MM.1S (cell line): ENCODE measurements around the gene MCTP2.

Experiments used
- DNase-seq: peaks from one replicate; pipeline ENCODE4 v3.0.0-alpha.2; 2015
- H2AFZ ChIP-seq: fragments of 300-600 bp; sonication (generic); 2 replicates; pipeline ENCODE4 v1.6.0; 2016; ENCODE audit warnings: antibody characterized with exemption, low read length
- H3F3A ChIP-seq: fragments of 300-600 bp; sonication (generic); 2 replicates; pipeline ENCODE4 v1.6.1; 2016; ENCODE audit warnings: mild to moderate bottlenecking, antibody characterized with exemption, low read length, moderate library complexity, mixed read lengths; ENCODE audit not compliant: insufficient read depth
- H3K27ac ChIP-seq: fragments of 300-600 bp; sonication (generic); 2 replicates; pipeline ENCODE4 v1.5.1; 2016; ENCODE audit warnings: mild to moderate bottlenecking, low read length
- H3K27me3 ChIP-seq: fragments of 300-600 bp; sonication (generic); replicated peaks from 2 replicates; pipeline ENCODE4 v1.6.0; 2016; ENCODE audit warnings: low read length; ENCODE audit not compliant: insufficient read depth
- H3K36me3 ChIP-seq: fragments of 300-600 bp; sonication (generic); replicated peaks from 2 replicates; pipeline ENCODE4 v1.6.1; 2016; ENCODE audit warnings: mild to moderate bottlenecking, low read length, mixed read lengths; ENCODE audit not compliant: insufficient read depth
- H3K4me1 ChIP-seq: fragments of 300-600 bp; sonication (generic); 2 replicates; pipeline ENCODE4 v1.6.1; 2016; ENCODE audit warnings: low read length, mixed read lengths
- H3K4me2 ChIP-seq: fragments of 300-600 bp; sonication (generic); 2 replicates; pipeline ENCODE4 v1.6.0; 2016; ENCODE audit warnings: low read depth, low read length
- H3K4me3 ChIP-seq: fragments of 300-600 bp; sonication (generic); 2 replicates; pipeline ENCODE4 v1.5.1; 2016; ENCODE audit warnings: low read length, mixed read lengths
- H3K79me2 ChIP-seq: fragments of 300-600 bp; sonication (generic); 2 replicates; pipeline ENCODE4 v1.6.1; 2016; ENCODE audit warnings: mixed run types, low read length, mixed read lengths
- H3K9ac ChIP-seq: fragments of 300-600 bp; sonication (generic); 2 replicates; pipeline ENCODE4 v1.6.1; 2016; ENCODE audit warnings: low read length, mixed read lengths
- H3K9me2 ChIP-seq: fragments of 300-600 bp; sonication (generic); replicated peaks from 2 replicates; pipeline ENCODE4 v1.6.1; 2016; ENCODE audit warnings: mild to moderate bottlenecking, low read length, mixed read lengths; ENCODE audit not compliant: insufficient read depth
- H3K9me3 ChIP-seq: fragments of 300-600 bp; sonication (generic); replicated peaks from 2 replicates; pipeline ENCODE4 v1.6.1; 2016; ENCODE audit warnings: mild to moderate bottlenecking, low read length, mixed read lengths; ENCODE audit not compliant: insufficient read depth
- H4K20me1 ChIP-seq: fragments of 300-600 bp; sonication (generic); 2 replicates; pipeline ENCODE4 v1.6.1; 2016; ENCODE audit warnings: mild to moderate bottlenecking, low read length, moderate library complexity, mixed read lengths; ENCODE audit not compliant: insufficient read depth
- EZH2 ChIP-seq: fragments of 300-600 bp; sonication (generic); optimal IDR thresholded peaks from 2 replicates; pipeline ENCODE3; 2017; ENCODE audit warnings: low read depth, mild to moderate bottlenecking, antibody characterized with exemption, low read length, mixed read lengths
- EZH2phosphoT487 ChIP-seq: fragments of 300-600 bp; sonication (generic); IDR thresholded peaks from 2 replicates; pipeline ENCODE4 v1.6.1; 2018; ENCODE audit warnings: antibody characterized with exemption, low read length
- TF ChIP-seq, protein P1 (sequence below): fragments of 300-600 bp; sonication (generic); IDR thresholded peaks from 2 replicates; pipeline ENCODE4 v1.5.1; 2016; ENCODE audit warnings: antibody characterized with exemption, low read length, mixed read lengths

MCTP2 gene

DNA sequence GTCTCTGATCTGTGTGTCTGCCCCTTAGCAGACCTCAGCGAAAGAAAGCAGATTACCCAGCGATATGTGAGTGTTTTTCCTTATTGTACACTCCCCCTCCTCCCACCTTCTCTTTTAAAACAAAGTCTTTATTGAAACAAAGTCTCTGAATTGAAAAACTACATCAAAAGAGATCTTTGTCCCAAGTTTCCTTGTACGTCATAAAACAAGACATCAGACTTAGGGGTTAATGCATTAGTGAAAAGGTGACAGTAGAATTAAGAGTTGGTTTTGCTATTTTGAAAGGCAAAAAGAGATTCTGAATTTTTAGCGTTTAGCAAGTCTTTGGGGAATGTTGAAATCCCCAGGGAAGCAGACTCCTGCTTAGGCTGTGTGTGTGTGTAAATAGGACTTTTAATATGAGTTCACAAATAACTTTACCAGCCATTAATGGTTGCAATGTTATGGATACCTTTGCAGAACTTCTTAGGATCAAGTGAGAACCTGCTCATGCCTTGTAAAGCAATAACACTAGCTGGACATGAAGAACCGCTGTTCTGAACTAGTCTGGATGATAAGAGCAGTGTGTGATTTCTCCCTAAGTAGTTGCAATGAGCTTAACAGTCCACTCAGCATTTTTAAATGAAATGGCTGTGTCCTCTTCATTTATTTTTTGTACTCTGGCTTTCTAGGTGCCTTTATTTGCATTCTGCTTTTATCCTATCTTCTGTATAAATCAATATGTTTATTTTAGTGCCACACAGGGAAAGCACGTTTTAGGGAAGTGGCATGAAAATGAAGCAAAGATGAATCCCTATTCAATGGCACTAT, 136.6 kb downstream of the MCTP2 start:
- H3K9ac ChIP-seq, result no peak overlapping the region
- H3F3A ChIP-seq, result no peaks in the 10 kb centered on the region
- H3K9me2 ChIP-seq, result no peaks in the 10 kb centered on the region
- no peak overlapping the region for H2AFZ ChIP-seq
- no peaks in the 10 kb centered on the region for H3K4me1 ChIP-seq
- no peaks in the 10 kb centered on the region for H3K79me2 ChIP-seq
- no peak for DNase-seq
- H3K4me2 ChIP-seq, result no peak overlapping the region
- H3K36me3 ChIP-seq, result no peaks in the 10 kb centered on the region
- TF ChIP-seq, protein P1, sequence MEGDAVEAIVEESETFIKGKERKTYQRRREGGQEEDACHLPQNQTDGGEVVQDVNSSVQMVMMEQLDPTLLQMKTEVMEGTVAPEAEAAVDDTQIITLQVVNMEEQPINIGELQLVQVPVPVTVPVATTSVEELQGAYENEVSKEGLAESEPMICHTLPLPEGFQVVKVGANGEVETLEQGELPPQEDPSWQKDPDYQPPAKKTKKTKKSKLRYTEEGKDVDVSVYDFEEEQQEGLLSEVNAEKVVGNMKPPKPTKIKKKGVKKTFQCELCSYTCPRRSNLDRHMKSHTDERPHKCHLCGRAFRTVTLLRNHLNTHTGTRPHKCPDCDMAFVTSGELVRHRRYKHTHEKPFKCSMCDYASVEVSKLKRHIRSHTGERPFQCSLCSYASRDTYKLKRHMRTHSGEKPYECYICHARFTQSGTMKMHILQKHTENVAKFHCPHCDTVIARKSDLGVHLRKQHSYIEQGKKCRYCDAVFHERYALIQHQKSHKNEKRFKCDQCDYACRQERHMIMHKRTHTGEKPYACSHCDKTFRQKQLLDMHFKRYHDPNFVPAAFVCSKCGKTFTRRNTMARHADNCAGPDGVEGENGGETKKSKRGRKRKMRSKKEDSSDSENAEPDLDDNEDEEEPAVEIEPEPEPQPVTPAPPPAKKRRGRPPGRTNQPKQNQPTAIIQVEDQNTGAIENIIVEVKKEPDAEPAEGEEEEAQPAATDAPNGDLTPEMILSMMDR, result no peak
- no peak for TF ChIP-seq EZH2
- no peak for TF ChIP-seq EZH2phosphoT487
- H3K4me3 ChIP-seq, result no peak overlapping the region
- H4K20me1 ChIP-seq, result no peaks in the 10 kb centered on the region
- H3K27me3 ChIP-seq, result no peaks in the 10 kb centered on the region
- H3K27ac ChIP-seq, result no peak overlapping the region
- H3K9me3 ChIP-seq, result no peaks in the 10 kb centered on the region

DNA sequence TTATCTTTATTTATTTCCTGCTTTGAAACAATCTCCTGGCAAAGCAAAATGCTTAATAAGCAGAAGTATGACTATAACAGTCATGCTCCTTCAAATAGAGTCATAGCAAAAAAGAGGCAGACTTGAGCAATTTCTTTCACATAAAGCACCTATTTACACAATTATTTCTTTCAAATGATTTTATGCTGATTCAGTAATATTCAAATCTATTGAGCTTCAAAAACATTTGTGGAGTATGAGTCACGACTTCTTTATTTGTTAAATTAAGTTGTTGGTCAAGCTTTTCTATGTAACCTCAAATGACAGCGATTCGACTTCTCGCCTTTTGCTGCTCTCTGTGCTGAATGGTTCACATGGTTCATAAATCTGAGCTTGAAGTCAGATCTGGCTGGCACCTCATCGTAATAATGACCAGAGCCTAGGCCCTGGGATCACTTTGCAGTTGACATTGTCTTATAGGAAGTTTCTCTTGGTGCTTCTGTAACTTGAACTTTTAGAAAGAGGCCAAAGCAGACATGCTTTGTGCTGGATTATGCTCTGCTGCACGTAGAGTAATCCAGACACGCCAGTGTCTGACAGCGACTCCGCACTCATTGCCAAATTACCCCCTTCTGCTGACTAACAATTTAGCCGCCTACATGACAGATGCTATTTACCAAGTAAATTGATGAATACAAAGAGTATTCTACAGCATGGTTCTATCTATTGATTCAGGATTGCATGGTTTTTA, 139.0 kb downstream of the MCTP2 start:
- H3K27me3 ChIP-seq, result no peaks in the 10 kb centered on the region
- no peak overlapping the region for H2AFZ ChIP-seq
- no peaks in the 10 kb centered on the region for H4K20me1 ChIP-seq
- no peaks in the 10 kb centered on the region for H3K36me3 ChIP-seq
- DNase-seq, result no peak
- no peaks in the 10 kb centered on the region for H3K79me2 ChIP-seq
- H3K4me3 ChIP-seq, result no peak overlapping the region
- no peaks in the 10 kb centered on the region for H3F3A ChIP-seq
- H3K4me1 ChIP-seq, result no peaks in the 10 kb centered on the region
- H3K9me2 ChIP-seq, result no peaks in the 10 kb centered on the region
- H3K27ac ChIP-seq, result no peak overlapping the region
- H3K4me2 ChIP-seq, result no peak overlapping the region
- H3K9me3 ChIP-seq, result no peaks in the 10 kb centered on the region
- TF ChIP-seq EZH2 (no peak), EZH2phosphoT487 (no peak)
- TF ChIP-seq, protein P1, result no peak
- H3K9ac ChIP-seq, result no peak overlapping the region

DNA sequence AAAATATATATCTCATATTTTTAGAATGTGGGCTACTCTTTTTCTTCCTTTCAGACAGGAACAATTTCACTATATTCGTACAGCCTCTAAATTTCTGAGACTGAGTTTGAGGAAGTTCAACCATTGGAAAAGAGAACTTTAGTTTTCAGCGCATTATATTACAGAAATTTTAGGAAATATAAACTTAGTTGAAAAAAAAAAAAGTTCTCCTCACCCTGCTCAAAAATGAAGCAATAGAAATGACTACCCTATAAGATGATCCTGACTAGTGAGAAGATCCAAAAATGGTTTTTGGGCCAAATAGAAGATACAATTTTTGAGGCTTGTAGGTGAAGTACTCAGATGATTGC, 139.6 kb downstream of the MCTP2 start:
- no peak overlapping the region for H3K9ac ChIP-seq
- no peaks in the 10 kb centered on the region for H3K4me1 ChIP-seq
- no peaks in the 10 kb centered on the region for H3K79me2 ChIP-seq
- H3K36me3 ChIP-seq, result no peaks in the 10 kb centered on the region
- no peak overlapping the region for H3K4me2 ChIP-seq
- H3K27me3 ChIP-seq, result no peaks in the 10 kb centered on the region
- H4K20me1 ChIP-seq, result no peaks in the 10 kb centered on the region
- no peak overlapping the region for H3K4me3 ChIP-seq
- DNase-seq, result no peak
- no peak overlapping the region for H2AFZ ChIP-seq
- no peaks in the 10 kb centered on the region for H3K9me3 ChIP-seq
- no peaks in the 10 kb centered on the region for H3K9me2 ChIP-seq
- no peaks in the 10 kb centered on the region for H3F3A ChIP-seq
- no peak overlapping the region for H3K27ac ChIP-seq
- no peak for TF ChIP-seq EZH2phosphoT487
- TF ChIP-seq, protein P1, result no peak
- TF ChIP-seq EZH2, result no peak
